Adrenal gland (tissue), 5 donors: ENCODE results near the gene CEBPE.

Experiments used
- POLR2A ChIP-seq, 2 donors: fragments of 450-650 bp; IDR thresholded peaks; one replicate each; pipeline ENCODE4 v1.6.1; 2017; ENCODE audit warnings: antibody characterized with exemption in 2 of 2, mild to moderate bottlenecking in 2 of 2, moderate library complexity in 1 of 2
- TF ChIP-seq, protein P1 (sequence below), 6 experiments: fragments of 450-650 bp in 4 of 6; fragments of 200-600 bp in 2 of 6; sonication (generic) in 1 of 6; IDR thresholded peaks; 1 replicate in 5 of 6; 2 replicates in 1 of 6; pipeline versions ENCODE4 v1.5.1 to v1.8.0; 2016 to 2021; ENCODE audit warnings: antibody characterized with exemption in 6 of 6, mild to moderate bottlenecking in 2 of 6, moderate library complexity in 1 of 6
- donor health status: DM: no; HTN: no; CAD: no.

DNA sequence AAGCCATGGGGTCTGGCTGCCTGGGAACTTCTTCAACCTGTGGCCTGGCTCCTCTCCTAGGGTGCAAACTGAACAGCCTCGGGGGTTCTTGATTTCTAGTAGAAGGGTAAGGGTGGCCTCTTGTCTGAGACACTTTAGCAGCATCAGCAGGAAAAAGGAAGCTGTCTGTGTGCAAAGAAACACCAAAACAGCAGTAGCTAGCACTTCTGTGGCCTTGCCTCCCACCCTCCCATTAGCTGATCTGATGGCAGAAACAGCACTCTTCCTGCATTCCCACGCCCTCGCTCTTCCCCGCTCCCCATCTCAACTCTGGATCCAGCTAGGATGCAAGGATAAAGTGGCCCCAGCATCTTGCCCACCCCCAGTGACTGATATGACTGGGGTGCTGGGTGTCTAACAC, 43.7 kb upstream of the CEBPE start:
- TF ChIP-seq, protein P1, sequence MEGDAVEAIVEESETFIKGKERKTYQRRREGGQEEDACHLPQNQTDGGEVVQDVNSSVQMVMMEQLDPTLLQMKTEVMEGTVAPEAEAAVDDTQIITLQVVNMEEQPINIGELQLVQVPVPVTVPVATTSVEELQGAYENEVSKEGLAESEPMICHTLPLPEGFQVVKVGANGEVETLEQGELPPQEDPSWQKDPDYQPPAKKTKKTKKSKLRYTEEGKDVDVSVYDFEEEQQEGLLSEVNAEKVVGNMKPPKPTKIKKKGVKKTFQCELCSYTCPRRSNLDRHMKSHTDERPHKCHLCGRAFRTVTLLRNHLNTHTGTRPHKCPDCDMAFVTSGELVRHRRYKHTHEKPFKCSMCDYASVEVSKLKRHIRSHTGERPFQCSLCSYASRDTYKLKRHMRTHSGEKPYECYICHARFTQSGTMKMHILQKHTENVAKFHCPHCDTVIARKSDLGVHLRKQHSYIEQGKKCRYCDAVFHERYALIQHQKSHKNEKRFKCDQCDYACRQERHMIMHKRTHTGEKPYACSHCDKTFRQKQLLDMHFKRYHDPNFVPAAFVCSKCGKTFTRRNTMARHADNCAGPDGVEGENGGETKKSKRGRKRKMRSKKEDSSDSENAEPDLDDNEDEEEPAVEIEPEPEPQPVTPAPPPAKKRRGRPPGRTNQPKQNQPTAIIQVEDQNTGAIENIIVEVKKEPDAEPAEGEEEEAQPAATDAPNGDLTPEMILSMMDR (IDR thresholded peaks at IDR 0.05), result no peak
- no peak for TF ChIP-seq POLR2A (IDR thresholded peaks at IDR 0.05)
